Tibial artery (tissue), 4 donors: ENCODE measurements around the gene CCDC78.

Experiments used
- DNase-seq, 2 donors: peaks; one replicate each; pipeline ENCODE4 v3.0.0-alpha.2; 2019
- H3K27ac ChIP-seq, 2 donors: fragments of 200-600 bp; sonication (generic) in 1 of 2; 1 replicate in 1 of 2; 2 replicates in 1 of 2; pipeline ENCODE4 v1.5.1; 2018 to 2019; ENCODE audit warnings: mild to moderate bottlenecking in 1 of 2
- H3K27me3 ChIP-seq, 2 donors: fragments of 200-600 bp; sonication (generic) in 1 of 2; one replicate each; pipeline versions ENCODE4 v1.5.1 to v1.6.0; 2016 to 2019
- H3K36me3 ChIP-seq, 3 donors: fragments of 200-600 bp; sonication (generic) in 2 of 3; one replicate each; pipeline ENCODE4 v1.5.1; 2016 to 2019; ENCODE audit warnings: mild to moderate bottlenecking in 2 of 3
- H3K4me1 ChIP-seq, 4 donors: fragments of 200-600 bp; sonication (generic) in 2 of 4; 1 replicate in 3 of 4; 2 replicates in 1 of 4; pipeline ENCODE4 v1.5.1; 2016 to 2019
- H3K4me3 ChIP-seq, 2 donors: fragments of 200-600 bp; sonication (generic) in 1 of 2; 1 replicate in 1 of 2; 2 replicates in 1 of 2; pipeline ENCODE4 v1.5.1; 2018 to 2019; ENCODE audit warnings: mild to moderate bottlenecking in 2 of 2
- H3K9me3 ChIP-seq, 3 donors: fragments of 200-600 bp; sonication (generic) in 1 of 3; one replicate each; pipeline ENCODE4 v1.5.1; 2016 to 2019
- CTCF ChIP-seq, 2 experiments: fragments of 200-600 bp in 1 of 2; fragments of 450-650 bp in 1 of 2; IDR thresholded peaks; one replicate each; pipeline ENCODE4 v1.5.1; 2017 to 2019; ENCODE audit warnings: antibody characterized with exemption in 2 of 2, mild to moderate bottlenecking in 1 of 2, moderate library complexity in 1 of 2
- intact Hi-C: fragments of 100-400 bp; cut with DNase I; formaldehyde crosslinking; loops from one replicate; pipeline ENCODE4 v1.15.0; 2023; ENCODE audit warnings: low total_unique reads

Gene CCDC78

DNA sequence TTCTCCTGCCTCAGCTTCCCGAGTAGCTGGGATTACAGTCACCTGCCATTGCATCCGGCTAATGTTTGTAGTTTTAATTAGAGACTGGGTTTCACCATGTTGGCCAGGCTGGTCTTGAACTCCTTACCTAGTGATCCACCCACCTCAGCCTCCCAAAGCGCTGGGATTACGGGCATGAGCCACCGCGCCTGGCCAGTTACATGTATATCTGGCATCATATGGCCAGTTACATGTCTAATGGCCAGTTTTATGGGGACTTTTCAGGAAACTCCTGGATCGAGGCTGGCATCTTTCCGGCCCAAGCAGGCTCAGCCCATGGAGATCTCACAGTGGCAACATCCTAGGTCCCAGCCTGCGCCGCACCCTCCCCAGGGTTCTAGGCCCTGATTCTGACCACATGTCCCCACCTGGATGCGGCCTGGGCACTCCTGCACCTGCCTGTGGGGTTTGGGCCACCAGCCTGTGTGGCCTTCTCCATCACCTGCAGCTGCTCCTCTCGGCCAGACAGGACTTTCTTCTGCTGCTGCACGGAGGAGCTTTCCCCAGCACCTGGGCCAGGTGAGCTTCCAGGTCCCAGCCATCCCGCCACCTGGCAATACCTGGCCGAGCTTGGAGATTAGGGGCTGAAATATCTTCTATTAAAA lies 15.9 kb upstream of the CCDC78 start:
- TF ChIP-seq CTCF (IDR thresholded peaks at IDR 0.05): no peak
- Histone ChIP-seq H3K4me1 (peaks cover 4 to 16% (median 16%) of the 10 kb centered on the region in 4 donors), H3K27ac (no peak overlapping the region), H3K27me3 (peaks cover 0 to 22% of the 10 kb centered on the region in 2 donors), H3K9me3 (no peaks in the 10 kb centered on the region), H3K4me3 (no peak overlapping the region), H3K36me3 (peaks cover 4 to 20% (median 10%) of the 10 kb centered on the region in 3 donors)
- no peak for DNase-seq
- intact Hi-C loops: loop anchor here (2.0 kb wide), 1 partner anchor 27 kb away; the partner anchor contains the start of gene METRN

DNA sequence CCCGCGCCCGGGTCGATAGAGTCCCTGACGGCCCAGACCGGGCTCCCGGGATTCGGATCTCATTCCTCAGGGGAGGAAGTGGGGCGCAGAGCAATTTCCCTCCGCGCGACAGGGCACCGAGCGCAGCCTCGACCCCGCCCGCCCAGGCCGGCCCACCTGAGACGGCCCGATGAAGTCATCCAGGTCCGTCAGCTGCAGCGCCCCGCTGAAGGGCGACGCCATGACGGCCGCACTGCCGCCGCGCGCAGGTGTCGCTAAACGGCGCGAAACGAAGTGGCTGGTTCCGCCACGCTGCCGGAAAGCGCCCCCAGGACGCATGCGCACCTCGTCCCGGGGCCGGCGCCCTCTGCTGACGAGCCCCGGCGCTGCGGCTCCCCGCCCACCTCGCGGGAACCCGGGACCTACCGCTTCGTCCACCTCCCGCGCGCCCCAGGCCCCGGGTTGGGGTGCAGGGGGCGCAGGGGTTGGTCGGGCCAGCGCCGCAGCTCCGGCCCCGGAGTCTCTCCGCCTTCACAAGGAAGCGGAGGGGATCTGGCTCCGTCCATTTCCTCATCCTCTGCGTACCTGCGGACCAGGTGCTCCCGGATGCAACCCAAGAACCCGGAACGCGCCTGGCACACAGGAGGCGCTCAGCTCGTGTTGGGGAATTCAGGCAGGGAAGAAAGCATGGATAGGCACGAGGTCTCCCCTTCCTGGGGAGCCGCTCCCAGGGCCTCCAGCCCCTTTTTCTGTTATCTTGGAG lies 14.7 kb upstream of the CCDC78 start, which contains the start of gene CIAO3:
Gene CIAO3 (minus strand): TSS at position 234 of the 742 bp plus-strand sequence. CDS start 12 bp downstream, at position 222.
- peak; percentile 78 to 92 for DNase-seq
- intact Hi-C loops: loop anchor here (2.0 kb wide), 1 partner anchor 26 kb away; the partner anchor contains the start of gene METRN

GRCh38 chr16:740459-740763 lies 14.2 kb upstream of the CCDC78 start:
- Histone ChIP-seq H3K27me3 (peaks cover 0 to 22% of the 10 kb centered on the region in 2 donors), H3K9me3 (no peaks in the 10 kb centered on the region), H3K27ac (peak overlapping the region; percentile 65 to 69), H3K4me1 (peaks cover 4 to 16% (median 16%) of the 10 kb centered on the region in 4 donors), H3K36me3 (peaks cover 19 to 37% (median 25%) of the 10 kb centered on the region in 3 donors), H3K4me3 (peak overlapping the region; percentile 71 to 88)
- DNase-seq: no peak
- intact Hi-C loops: loop anchor here (2.0 kb wide), 1 partner anchor 26 kb away; the partner anchor contains the start of gene METRN
- TF ChIP-seq CTCF (IDR thresholded peaks at IDR 0.05): no peak

More for the DNA sequence above, 14.7 kb upstream of the CCDC78 start, which contains the start of gene CIAO3:
- Histone ChIP-seq H3K4me1 (peaks cover 4 to 16% (median 16%) of the 10 kb centered on the region in 4 donors), H3K36me3 (peaks cover 14 to 31% (median 21%) of the 10 kb centered on the region in 3 donors), H3K9me3 (no peaks in the 10 kb centered on the region), H3K27me3 (peaks cover 0 to 22% of the 10 kb centered on the region in 2 donors), H3K4me3 (peak within 1 kb of the TSS; percentile 71 to 88), H3K27ac (peak within 1 kb of the TSS; percentile 65 to 69)
- peak; percentile 93 to 95 for TF ChIP-seq CTCF (IDR thresholded peaks at IDR 0.05)

- intact Hi-C loops: loop anchor here (2.0 to 10.0 kb wide), 2 partner anchors 25 to 1485 kb away; partner anchors contain the start of genes E4F1 and METRN
- H3K9me3 ChIP-seq: no peaks in the 10 kb centered on the region
- peak overlapping the region; percentile 65 to 69 for H3K27ac ChIP-seq
- TF ChIP-seq CTCF (IDR thresholded peaks at IDR 0.05): no peak
- H3K27me3 ChIP-seq: peaks cover 0 to 22% of the 10 kb centered on the region in 2 donors
- H3K4me3 ChIP-seq: peak overlapping the region; percentile 71 to 88
- peaks cover 19 to 43% (median 31%) of the 10 kb centered on the region in 3 donors for H3K36me3 ChIP-seq
- no peak for DNase-seq
- H3K4me1 ChIP-seq: peaks cover 4 to 16% (median 16%) of the 10 kb centered on the region in 4 donors
Measured at GRCh38 chr16:739560-740458, 13.6 kb upstream of the CCDC78 start.
